B cell (primary cell): ENCODE results near the gene MEIOB. TPM values are rescaled to one million over a fixed set of nuclear protein-coding genes. Genes with fewer than 3 reads are reported as not detected.
"Not testable (repeated sequence)": the region's sequence is repeated elsewhere in the genome, so short reads cannot be mapped to it uniquely, and the experiment has no call there.

Source experiments
- ATAC-seq: fragments of 200-7000 bp; cut with Tn5 transposase; one replicate; pipeline ENCODE4 v1.10.0; 2021; ENCODE audit warnings: low read depth, mild to moderate bottlenecking, moderate number of reproducible peaks, moderate library complexity
- CTCF ChIA-PET: fragments of 350-600 bp; sonication (Branson Sonifier 250); formaldehyde crosslinking; loops from one replicate; lab custom pipeline; 2021; ENCODE audit warnings: antibody characterized with exemption, inconsistent platforms; lab: Charles Lee
- POLR2A ChIA-PET: fragments of 350-600 bp; sonication (Branson Sonifier 250); formaldehyde crosslinking; loops from one replicate; lab custom pipeline; 2021; ENCODE audit warnings: antibody characterized with exemption; lab: Charles Lee
- DNase-seq: peaks from one replicate; pipeline ENCODE4 v3.0.0; 2013
- H2AFZ ChIP-seq: 2 replicates; pipeline ENCODE4 v1.6.1; 2012; ENCODE audit warnings: mild to moderate bottlenecking, low read depth, low read length; ENCODE audit not compliant: insufficient read depth, poor library complexity, severe bottlenecking
- H3K27ac ChIP-seq, 2 donors: 1 replicate in 1 of 2; 2 replicates in 1 of 2; pipeline ENCODE4 v1.5.1; 2012 to 2013; ENCODE audit warnings: low read length in 2 of 2, mild to moderate bottlenecking in 2 of 2, moderate library complexity in 1 of 2
- H3K27me3 ChIP-seq, 4 experiments: fragments of 200-600 bp in 1 of 4; sonication (generic) in 1 of 4; replicated peaks in 1 of 4; 1 replicate in 2 of 4; 2 replicates in 2 of 4; pipeline versions ENCODE4 v1.6.1 to v1.7.0; 2013 to 2016; ENCODE audit warnings: low read length in 3 of 4, mild to moderate bottlenecking in 2 of 4, mixed read lengths in 1 of 4, moderate library complexity in 1 of 4; ENCODE audit not compliant: insufficient read depth in 4 of 4, control insufficient read depth in 3 of 4; ENCODE audit errors: control extremely low read depth in 1 of 4
- H3K36me3 ChIP-seq, 2 experiments: replicated peaks in 1 of 2; 1 replicate in 1 of 2; 2 replicates in 1 of 2; pipeline versions ENCODE4 v1.6.1 to v1.7.1; 2013; ENCODE audit warnings: low read length in 1 of 2; ENCODE audit not compliant: insufficient read depth in 2 of 2, control insufficient read depth in 1 of 2; ENCODE audit errors: control extremely low read depth in 1 of 2, extremely low read depth in 1 of 2
- H3K4me1 ChIP-seq, 2 donors: fragments of 200-600 bp in 1 of 2; sonication (generic) in 1 of 2; 1 replicate in 1 of 2; 2 replicates in 1 of 2; pipeline versions ENCODE4 v1.5.1 to v1.6.1; 2013 to 2017; ENCODE audit warnings: low read length in 2 of 2; ENCODE audit not compliant: control insufficient read depth in 2 of 2, insufficient read depth in 2 of 2
- H3K4me2 ChIP-seq: replicated peaks from 2 replicates; pipeline ENCODE3; 2012; ENCODE audit warnings: mild to moderate bottlenecking, low read depth, low read length; ENCODE audit not compliant: poor library complexity, severe bottlenecking
- H3K4me3 ChIP-seq, 5 experiments: fragments of 200-600 bp in 1 of 5; sonication (generic) in 1 of 5; 1 replicate in 3 of 5; 2 replicates in 2 of 5; pipeline versions ENCODE4 v1.5.1 to v1.7.0; 2011 to 2016; ENCODE audit warnings: low read length in 4 of 5, mild to moderate bottlenecking in 4 of 5, low read depth in 2 of 5, control low read depth in 1 of 5, moderate library complexity in 1 of 5; ENCODE audit not compliant: insufficient read depth in 1 of 5; ENCODE audit errors: control extremely low read depth in 1 of 5, extremely low read depth in 1 of 5
- H3K79me2 ChIP-seq: fragments of 200-600 bp; sonication (generic); one replicate; pipeline ENCODE4 v1.6.0; 2016; ENCODE audit warnings: low read length; ENCODE audit not compliant: control insufficient read depth, insufficient read depth
- H3K9ac ChIP-seq: fragments of 200-600 bp; sonication (generic); 2 replicates; pipeline ENCODE4 v1.6.1; 2017; ENCODE audit warnings: mild to moderate bottlenecking, low read length, moderate library complexity
- H3K9me3 ChIP-seq, 3 donors: one replicate each; pipeline versions ENCODE4 v1.6.1 to v1.7.1; 2013; ENCODE audit warnings: low read length in 2 of 3; ENCODE audit not compliant: control insufficient read depth in 2 of 3, insufficient read depth in 1 of 3; ENCODE audit errors: control extremely low read depth in 1 of 3
- H4K20me1 ChIP-seq: 2 replicates; pipeline ENCODE4 v1.6.0; 2012; ENCODE audit warnings: mild to moderate bottlenecking, low read length; ENCODE audit not compliant: insufficient read depth, control insufficient read depth, poor library complexity, severe bottlenecking
- H3K27ac Mint-ChIP-seq: one replicate; pipeline ENCODE4 v1.8.0; 2021; ENCODE audit warnings: mixed read lengths
- H3K27me3 Mint-ChIP-seq: one replicate; pipeline ENCODE4 v1.8.0; 2021; ENCODE audit warnings: mixed read lengths
- H3K4me1 Mint-ChIP-seq: one replicate; pipeline ENCODE4 v1.8.0; 2021; ENCODE audit warnings: mixed read lengths
- H3K4me3 Mint-ChIP-seq: one replicate; pipeline ENCODE4 v1.8.0; 2021; ENCODE audit warnings: mixed read lengths
- H3K9me3 Mint-ChIP-seq: one replicate; pipeline ENCODE4 v1.8.0; 2022; ENCODE audit warnings: mixed read lengths; ENCODE audit not compliant: insufficient read depth
- EZH2 ChIP-seq: IDR thresholded peaks from 2 replicates; pipeline ENCODE4 v1.6.1; 2012; ENCODE audit warnings: borderline replicate concordance, low read depth, mild to moderate bottlenecking, moderate library complexity, low read length; ENCODE audit not compliant: insufficient read depth, poor library complexity, severe bottlenecking
- WGBS: methylation state at CpG from one replicate; pipeline ENCODE4 v1.1.5; 2013; ENCODE audit warnings: missing lambda C conversion rate; ENCODE audit not compliant: insufficient coverage; 5-methylcytosine and 5-hydroxymethylcytosine counted together
- intact Hi-C: fragments of 100-400 bp; cut with micrococcal nuclease; formaldehyde crosslinking; loops from one replicate; pipeline ENCODE4 v1.10.0; 2022
- polyA plus RNA-seq: library from polyadenylated mRNA; depleted of rRNA; stranded (reverse); fragments of >200 nt; gene quantifications from 2 replicates; pipeline ENCODE4 v1.2.3, GENCODE V29; 2012
- total RNA-seq, 2 donors: library from RNA; stranded (reverse); fragments of 120-200 nt in 1 of 2; gene quantifications; 1 replicate in 1 of 2; 2 replicates in 1 of 2; pipeline versions ENCODE4 v1.2.3 to v1.2.4, GENCODE V29; 2013 to 2022
- TF ChIP-seq, protein P1 (sequence below): fragments of 200-600 bp; IDR thresholded peaks from one replicate; pipeline ENCODE4 v1.8.0; 2022; ENCODE audit warnings: antibody characterized with exemption, mild to moderate bottlenecking

The MEIOB gene
- total and polyA plus RNA-seq, 2 donors (not counting 1 experiment from before 2014, with no cell fraction given): not detected

GRCh38 chr16:1876468-1876867 is 4.5 kb upstream of the MEIOB start:
- DNase-seq (no peak), ATAC-seq (no peak)
- H3K27ac Mint-ChIP-seq: no peak overlapping the region
- no peak overlapping the region for H3K4me3 ChIP-seq
- intact Hi-C loops: no loop called here
- H3K4me3 Mint-ChIP-seq: no peak overlapping the region
- ChIA-PET CTCF (no interaction called here), POLR2A (no interaction called here)
- WGBS: 63% methylated on average over 4 of the region's 7 CpGs
- TF ChIP-seq, protein P1, sequence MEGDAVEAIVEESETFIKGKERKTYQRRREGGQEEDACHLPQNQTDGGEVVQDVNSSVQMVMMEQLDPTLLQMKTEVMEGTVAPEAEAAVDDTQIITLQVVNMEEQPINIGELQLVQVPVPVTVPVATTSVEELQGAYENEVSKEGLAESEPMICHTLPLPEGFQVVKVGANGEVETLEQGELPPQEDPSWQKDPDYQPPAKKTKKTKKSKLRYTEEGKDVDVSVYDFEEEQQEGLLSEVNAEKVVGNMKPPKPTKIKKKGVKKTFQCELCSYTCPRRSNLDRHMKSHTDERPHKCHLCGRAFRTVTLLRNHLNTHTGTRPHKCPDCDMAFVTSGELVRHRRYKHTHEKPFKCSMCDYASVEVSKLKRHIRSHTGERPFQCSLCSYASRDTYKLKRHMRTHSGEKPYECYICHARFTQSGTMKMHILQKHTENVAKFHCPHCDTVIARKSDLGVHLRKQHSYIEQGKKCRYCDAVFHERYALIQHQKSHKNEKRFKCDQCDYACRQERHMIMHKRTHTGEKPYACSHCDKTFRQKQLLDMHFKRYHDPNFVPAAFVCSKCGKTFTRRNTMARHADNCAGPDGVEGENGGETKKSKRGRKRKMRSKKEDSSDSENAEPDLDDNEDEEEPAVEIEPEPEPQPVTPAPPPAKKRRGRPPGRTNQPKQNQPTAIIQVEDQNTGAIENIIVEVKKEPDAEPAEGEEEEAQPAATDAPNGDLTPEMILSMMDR: no peak
- no peak for TF ChIP-seq EZH2
- no peak overlapping the region for H3K27ac ChIP-seq
- H3K27me3 Mint-ChIP-seq: peaks cover 24% of the 10 kb centered on the region
- H3K4me1 Mint-ChIP-seq: no peaks in the 10 kb centered on the region
- no peak overlapping the region for H3K9ac ChIP-seq
- H4K20me1 ChIP-seq: no peaks in the 10 kb centered on the region
- H3K27me3 ChIP-seq: peaks cover 0 to 29% (median 7%) of the 10 kb centered on the region in 4 experiments
- peaks cover 0 to 8% of the 10 kb centered on the region in 2 donors for H3K4me1 ChIP-seq
- peaks cover 0 to 8% (median 0%) of the 10 kb centered on the region in 3 donors for H3K9me3 ChIP-seq
- H2AFZ ChIP-seq: no peak overlapping the region
- no peak overlapping the region for H3K4me2 ChIP-seq
- no peaks in the 10 kb centered on the region for H3K9me3 Mint-ChIP-seq
- H3K36me3 ChIP-seq: no peaks in the 10 kb centered on the region
- H3K79me2 ChIP-seq: no peaks in the 10 kb centered on the region

- H3K4me3 Mint-ChIP-seq, H3K4me3 ChIP-seq, DNase-seq, H3K36me3 ChIP-seq, H4K20me1 ChIP-seq, H3K4me2 ChIP-seq, H3K4me1 Mint-ChIP-seq, intact Hi-C loops, POLR2A ChIA-PET, ATAC-seq, H2AFZ ChIP-seq, CTCF ChIA-PET, H3K27ac ChIP-seq, H3K9me3 Mint-ChIP-seq, H3K27ac Mint-ChIP-seq, H3K4me1 ChIP-seq, H3K9ac ChIP-seq, H3K9me3 ChIP-seq, H3K79me2 ChIP-seq: not testable (repeated sequence)
- H3K27me3 ChIP-seq: peaks cover 0 to 29% (median 7%) of the 10 kb centered on the region in 4 experiments
- 85% methylated on average over 7 of the region's 13 CpGs for WGBS
- peaks cover 24% of the 10 kb centered on the region for H3K27me3 Mint-ChIP-seq
These were observed 4.1 kb upstream of the MEIOB start for GRCh38 chr16:1876066-1876465.
